CD4-positive, alpha-beta T cell treated with Interleukin-2 at 100 ng/mL for 4 hours (primary cell): Measurements from ENCODE around the gene FLRT1.

Experiments used
- DNase-seq: peaks from one replicate; pipeline ENCODE4 v3.0.0-alpha.2; 2020; ENCODE audit warnings: low spot score

Gene FLRT1

DNA sequence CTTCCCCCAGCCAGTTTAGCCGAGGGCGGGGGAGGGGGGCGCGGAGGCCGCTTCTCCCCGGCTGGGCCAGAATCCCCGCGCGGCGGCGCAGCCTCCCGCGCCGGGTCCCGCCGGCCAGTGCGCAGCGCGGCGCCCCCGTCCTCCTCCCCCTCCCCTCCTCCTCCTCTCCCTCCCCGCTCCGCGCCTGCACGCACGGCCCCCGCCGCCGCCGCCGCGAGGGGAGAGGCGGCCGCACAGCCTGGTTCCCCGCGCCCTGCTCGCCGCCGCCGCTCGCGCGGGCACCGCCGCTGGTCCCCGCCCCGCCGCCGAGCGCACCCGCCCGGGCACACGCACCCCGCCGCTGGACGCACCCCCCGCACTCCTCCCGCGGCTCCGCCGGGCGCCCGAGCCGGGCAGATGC, at the start of gene FLRT1:
Gene FLRT1, plus strand, starts transcription at position 356 of the 400 bp plus-strand sequence. CDS start 80,337 bp downstream, outside the sequence.
- no peak for DNase-seq

- DNase-seq, result peak; percentile 85
These were observed 49.4 kb upstream of the FLRT1 start, which contains the start of gene OTUB1 for GRCh38 chr11:63986156-63986931. TSS of gene OTUB1 (plus strand) at chr11:63986438. CDS start at chr11:63986457, 19 bp downstream.

- no peak for DNase-seq
These were observed 48.7 kb upstream of the FLRT1 start for GRCh38 chr11:63986932-63987513.

GRCh38 chr11:63991558-63991957, 44.2 kb upstream of the FLRT1 start:
- no peak for DNase-seq

GRCh38 chr11:63993100-63993499, 42.6 kb upstream of the FLRT1 start:
- DNase-seq, result no peak

- DNase-seq, result no peak
These were observed 41.7 kb upstream of the FLRT1 start for GRCh38 chr11:63993993-63994392.

- no peak for DNase-seq
These were observed 39.2 kb upstream of the FLRT1 start for GRCh38 chr11:63996512-63996911.

GRCh38 chr11:63997104-63997700, 38.5 kb upstream of the FLRT1 start:
- no peak for DNase-seq

DNA sequence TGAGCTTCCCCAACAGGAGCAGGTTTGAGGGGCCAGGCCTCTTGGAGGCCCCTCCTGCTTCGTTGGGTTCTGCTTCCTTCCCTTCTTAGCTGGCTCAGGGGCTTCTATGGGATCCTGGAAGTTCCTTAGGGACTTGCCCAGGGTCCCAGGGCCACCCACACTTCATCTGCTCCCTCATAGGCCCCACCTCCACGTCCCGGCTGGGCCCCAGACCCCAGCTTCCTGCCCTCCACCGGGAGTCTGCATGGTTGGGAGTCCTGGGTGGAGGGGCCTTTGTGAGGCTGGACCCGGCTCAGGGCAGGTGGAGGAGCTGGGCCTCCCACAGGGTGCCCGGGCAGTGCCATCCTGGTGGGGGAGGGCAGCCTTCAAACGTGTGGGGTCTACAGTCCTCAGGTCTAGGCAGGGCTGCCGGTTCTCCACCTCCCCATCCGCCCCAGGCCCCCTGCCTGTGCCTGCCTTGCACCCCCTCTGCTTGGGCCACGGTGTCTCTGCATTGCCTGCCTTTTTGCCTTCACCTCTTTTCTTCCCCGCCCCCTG, 37.9 kb upstream of the FLRT1 start:
- no peak for DNase-seq

- DNase-seq, result no peak
These were observed 37.0 kb upstream of the FLRT1 start for GRCh38 chr11:63998558-63999348.

- peak; percentile 59 for DNase-seq
These were observed 36.2 kb upstream of the FLRT1 start for GRCh38 chr11:63999349-64000025.

DNA sequence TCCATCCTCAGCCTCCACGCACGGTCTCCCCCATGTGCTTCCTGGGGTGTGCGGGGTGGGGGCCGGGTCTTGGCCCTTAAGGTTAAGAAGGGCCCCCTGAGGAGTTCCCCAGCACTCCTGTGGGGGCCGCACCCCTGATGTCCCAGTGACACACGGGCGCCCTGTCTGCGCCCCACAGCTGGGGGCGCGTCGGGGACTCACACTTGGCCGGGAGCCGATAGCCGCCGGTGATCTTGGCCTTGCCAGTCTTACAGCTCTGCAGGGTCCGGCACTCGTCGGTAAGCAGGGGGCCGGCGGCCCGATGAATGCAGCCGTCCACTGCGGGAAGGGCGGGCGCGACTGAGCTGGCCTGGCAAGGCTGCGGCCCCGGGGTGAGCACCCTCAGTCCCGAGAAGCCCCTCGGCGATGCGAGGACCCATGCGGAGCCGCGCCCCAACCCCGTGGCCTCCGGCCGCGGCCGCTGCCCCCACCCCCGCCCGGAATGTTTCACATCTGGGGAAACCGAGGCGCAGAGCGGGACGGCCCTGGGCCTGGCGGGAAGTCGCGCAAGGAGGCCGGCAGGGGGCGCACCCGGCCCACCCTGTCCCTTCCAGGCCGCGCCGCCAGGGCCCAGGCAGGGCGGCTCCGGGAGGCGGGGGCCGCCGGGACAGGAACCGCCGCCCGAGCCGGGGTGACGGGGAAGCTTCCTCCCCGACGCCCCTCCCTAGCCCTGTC, 35.5 kb upstream of the FLRT1 start:
- peak; percentile 66 for DNase-seq

- DNase-seq, result no peak
These were observed 34.8 kb upstream of the FLRT1 start for GRCh38 chr11:64000740-64001483.

- DNase-seq, result no peak
These were observed 34.0 kb upstream of the FLRT1 start for GRCh38 chr11:64001484-64002420.

- no peak for DNase-seq
These were observed 31.7 kb upstream of the FLRT1 start for GRCh38 chr11:64003807-64004589.

- no peak for DNase-seq
These were observed 31.1 kb upstream of the FLRT1 start for GRCh38 chr11:64004590-64004984.

DNA sequence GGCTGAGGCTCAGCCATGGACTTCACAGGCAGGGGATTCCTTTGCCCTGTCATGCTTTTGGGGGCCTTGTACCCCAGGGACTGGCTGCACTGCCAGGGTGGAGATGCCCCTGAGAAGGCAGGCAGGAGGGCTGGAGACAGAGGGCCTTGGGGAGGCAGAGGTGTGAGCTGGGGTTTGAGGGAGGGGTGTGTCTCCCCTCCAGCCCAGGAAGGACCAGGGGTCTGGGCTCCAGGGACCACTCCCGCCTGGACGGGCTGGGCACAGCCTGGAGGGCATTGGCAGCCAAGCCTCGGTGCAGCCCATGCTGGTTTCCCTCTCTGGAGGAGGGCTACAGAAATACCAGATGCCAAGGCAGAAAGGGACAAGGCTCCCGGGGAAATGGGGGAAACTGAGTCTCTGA, 30.0 kb upstream of the FLRT1 start:
- DNase-seq, result no peak

DNA sequence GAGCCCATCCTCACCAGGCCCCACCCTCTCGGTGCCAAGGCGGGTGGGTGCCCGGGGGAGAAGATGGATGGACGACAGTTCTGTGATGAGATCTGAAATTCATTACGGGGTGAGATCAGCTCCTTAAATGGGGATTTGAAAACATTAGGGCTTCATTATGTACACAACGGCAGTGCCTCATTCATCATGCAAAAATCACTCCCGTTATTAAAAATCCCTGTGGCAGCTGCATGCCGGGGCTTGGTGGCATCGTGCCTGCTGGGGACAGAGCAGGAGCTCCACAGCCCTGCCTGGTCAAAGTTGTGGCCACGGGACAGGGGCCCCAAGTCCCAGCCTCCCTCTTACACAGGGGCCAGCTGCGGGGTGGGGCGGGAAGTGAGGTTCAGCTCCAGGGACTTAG, 29.3 kb upstream of the FLRT1 start:
- no peak for DNase-seq
